Mesodermal cell (in vitro differentiated cells): ENCODE results near the gene NRXN2.

Experiments
- H3K27ac ChIP-seq: 2 replicates; pipeline ENCODE4 v1.7.0; 2013; ENCODE audit warnings: mild to moderate bottlenecking, low read depth, low read length, moderate library complexity; ENCODE audit not compliant: severe bottlenecking
- H3K36me3 ChIP-seq: 2 replicates; pipeline ENCODE4 v1.7.1; 2013; ENCODE audit warnings: mild to moderate bottlenecking, low read length, moderate library complexity; ENCODE audit not compliant: control insufficient read depth, insufficient read depth
- H3K4me1 ChIP-seq: one replicate; pipeline ENCODE4 v1.7.1; 2013; ENCODE audit warnings: mild to moderate bottlenecking, low read length; ENCODE audit not compliant: insufficient read depth, control insufficient read depth, poor library complexity, severe bottlenecking
- H3K4me3 ChIP-seq: 2 replicates; pipeline ENCODE4 v1.7.0; 2013; ENCODE audit warnings: low read length, control low read depth, mild to moderate bottlenecking; ENCODE audit not compliant: insufficient read depth, poor library complexity, severe bottlenecking; ENCODE audit errors: extremely low read depth
- H3K9me3 ChIP-seq: 2 replicates; pipeline ENCODE4 v1.7.1; 2013; ENCODE audit warnings: mild to moderate bottlenecking, low read length, moderate library complexity; ENCODE audit not compliant: control insufficient read depth
- WGBS, 2 experiments: methylation state at CpG; one replicate each; pipeline ENCODE4 v1.1.5; 2013; ENCODE audit warnings: missing lambda C conversion rate in 2 of 2; ENCODE audit not compliant: insufficient coverage in 2 of 2; 5-methylcytosine and 5-hydroxymethylcytosine counted together

NRXN2 gene

GRCh38 chr11:64694821-64695365 is 28.1 kb downstream of the NRXN2 start:
- no peaks in the 10 kb centered on the region for H3K4me1 ChIP-seq
- 27 to 33% methylated on average over 5 of the region's 5 CpGs for WGBS, 2 experiments
- H3K27ac ChIP-seq, result no peak overlapping the region
- no peaks in the 10 kb centered on the region for H3K36me3 ChIP-seq
- no peak overlapping the region for H3K4me3 ChIP-seq
- no peaks in the 10 kb centered on the region for H3K9me3 ChIP-seq

GRCh38 chr11:64694026-64694755 is 28.8 kb downstream of the NRXN2 start:
- Histone ChIP-seq H3K36me3 (no peaks in the 10 kb centered on the region), H3K9me3 (no peaks in the 10 kb centered on the region), H3K27ac (no peak overlapping the region), H3K4me3 (no peak overlapping the region), H3K4me1 (no peaks in the 10 kb centered on the region)
- WGBS, 2 experiments, result 77 to 91% methylated on average over 3 of the region's 4 CpGs

- Histone ChIP-seq H3K4me1 (peaks cover 2% of the 10 kb centered on the region), H3K9me3 (no peaks in the 10 kb centered on the region), H3K27ac (no peak overlapping the region), H3K36me3 (no peaks in the 10 kb centered on the region), H3K4me3 (no peak overlapping the region)
- WGBS, 2 experiments, result 30 to 50% methylated on average over 2 to 5 of the region's 13 CpGs
Measured at GRCh38 chr11:64692764-64693331, 30.1 kb downstream of the NRXN2 start.

- 71% methylated on average over 1 of the region's 1 CpG; no CpG with 5 or more reads in 1 of the 2 experiments for WGBS, 2 experiments
- no peak overlapping the region for H3K27ac ChIP-seq
- H3K36me3 ChIP-seq, result no peaks in the 10 kb centered on the region
Measured at GRCh38 chr11:64691543-64691942, 31.5 kb downstream of the NRXN2 start.

GRCh38 chr11:64690235-64690634 is 32.8 kb downstream of the NRXN2 start:
- H3K4me3 ChIP-seq, result no peak overlapping the region
- 81 to 91% methylated on average over 5 to 6 of the region's 8 CpGs for WGBS, 2 experiments
- no peak overlapping the region for H3K27ac ChIP-seq
- peaks cover 2% of the 10 kb centered on the region for H3K4me1 ChIP-seq
- no peaks in the 10 kb centered on the region for H3K9me3 ChIP-seq
- H3K36me3 ChIP-seq, result no peaks in the 10 kb centered on the region

More at GRCh38 chr11:64691543-64691942, 31.5 kb downstream of the NRXN2 start:
- Histone ChIP-seq H3K4me1 (peaks cover 2% of the 10 kb centered on the region), H3K4me3 (no peak overlapping the region), H3K9me3 (no peaks in the 10 kb centered on the region)

- Histone ChIP-seq H3K27ac (no peak overlapping the region), H3K4me1 (peaks cover 2% of the 10 kb centered on the region), H3K4me3 (peak overlapping the region; percentile 47), H3K9me3 (no peaks in the 10 kb centered on the region), H3K36me3 (no peaks in the 10 kb centered on the region)
- 2% methylated on average over 10 to 12 of the region's 13 CpGs for WGBS, 2 experiments
Measured at GRCh38 chr11:64688534-64688982, 34.4 kb downstream of the NRXN2 start.

- H3K9me3 ChIP-seq, result no peaks in the 10 kb centered on the region
- WGBS, 2 experiments, result 73 to 74% methylated on average over 16 to 17 of the region's 19 CpGs
- no peak overlapping the region for H3K27ac ChIP-seq
- H3K4me1 ChIP-seq, result peaks cover 2% of the 10 kb centered on the region
- H3K36me3 ChIP-seq, result no peaks in the 10 kb centered on the region
- H3K4me3 ChIP-seq, result peak overlapping the region; percentile 47
Measured at GRCh38 chr11:64687643-64688533, 35.1 kb downstream of the NRXN2 start.

GRCh38 chr11:64687204-64687603 is 35.8 kb downstream of the NRXN2 start:
- H3K4me1 ChIP-seq, result peaks cover 2% of the 10 kb centered on the region
- no peak overlapping the region for H3K4me3 ChIP-seq
- 84 to 94% methylated on average over 4 of the region's 6 CpGs for WGBS, 2 experiments
- H3K36me3 ChIP-seq, result no peaks in the 10 kb centered on the region
- no peaks in the 10 kb centered on the region for H3K9me3 ChIP-seq
- no peak overlapping the region for H3K27ac ChIP-seq

GRCh38 chr11:64686466-64687170 is 36.4 kb downstream of the NRXN2 start:
- Histone ChIP-seq H3K4me1 (peaks cover 2% of the 10 kb centered on the region), H3K9me3 (no peaks in the 10 kb centered on the region), H3K4me3 (no peak overlapping the region), H3K36me3 (no peaks in the 10 kb centered on the region), H3K27ac (no peak overlapping the region)
- WGBS, 2 experiments, result 82 to 92% methylated on average over 6 to 7 of the region's 9 CpGs

GRCh38 chr11:64685536-64685935 is 37.5 kb downstream of the NRXN2 start:
- H3K36me3 ChIP-seq, result no peaks in the 10 kb centered on the region
- no peak overlapping the region for H3K27ac ChIP-seq
- H3K9me3 ChIP-seq, result no peaks in the 10 kb centered on the region
- H3K4me1 ChIP-seq, result peaks cover 2% of the 10 kb centered on the region
- WGBS, 2 experiments, result 97% methylated on average over 14 to 17 of the region's 18 CpGs
- H3K4me3 ChIP-seq, result no peak overlapping the region
